ENCODE measurements around the gene MCL1. TPM values are rescaled to one million over a fixed set of nuclear protein-coding genes. Genes with fewer than 3 reads are reported as not detected.

Gene MCL1
- total RNA-seq, result 100 to 1,000 TPM; 211 to 215 TPM

- POLR2A ChIA-PET, result interaction anchor here (0.6 to 12.7 kb wide), 19 partner anchors 10 to 427 kb away, joined by 3 to 210 read pairs (median 5); partner anchors contain the start of genes ADAMTSL4, ENSA and GOLPH3L
Observed at GRCh38 chr1:150579110-150579944, at the start of gene MCL1. TSS of gene MCL1 (minus strand) at chr1:150579610. CDS start at chr1:150579530, 80 bp downstream.

GRCh38 chr1:150628766-150629114, 49.3 kb upstream of the MCL1 start:
- CTCF ChIA-PET, result interaction anchor here (1.2 to 2.0 kb wide), 4 partner anchors 49 to 137 kb away, joined by 3 to 9 read pairs (median 5); partner anchors contain the start of genes CTSS and MCL1
- POLR2A ChIA-PET, result interaction anchor here (0.5 to 5.4 kb wide), 13 partner anchors 9 to 265 kb away, joined by 3 to 53 read pairs (median 5); partner anchors contain the start of genes MCL1 and RPRD2

More at GRCh38 chr1:150579110-150579944, at the start of gene MCL1:
- CTCF ChIA-PET, result interaction anchor here (1.0 to 12.6 kb wide), 9 partner anchors 9 to 50 kb away, joined by 4 to 135 read pairs (median 5); partner anchors contain the start of gene ENSA

GRCh38 chr1:150627826-150628410, 48.5 kb upstream of the MCL1 start:
- ChIA-PET CTCF (interaction anchor here (0.6 to 2.2 kb wide), 3 partner anchors 67 to 268 kb away, joined by 3 to 8 read pairs (median 4); no protein-coding TSS in a partner anchor), POLR2A (interaction anchor here (0.6 to 5.4 kb wide), 5 partner anchors 46 to 264 kb away, joined by 3 to 53 read pairs (median 4); partner anchors contain the start of genes MCL1 and RPRD2)

DNA sequence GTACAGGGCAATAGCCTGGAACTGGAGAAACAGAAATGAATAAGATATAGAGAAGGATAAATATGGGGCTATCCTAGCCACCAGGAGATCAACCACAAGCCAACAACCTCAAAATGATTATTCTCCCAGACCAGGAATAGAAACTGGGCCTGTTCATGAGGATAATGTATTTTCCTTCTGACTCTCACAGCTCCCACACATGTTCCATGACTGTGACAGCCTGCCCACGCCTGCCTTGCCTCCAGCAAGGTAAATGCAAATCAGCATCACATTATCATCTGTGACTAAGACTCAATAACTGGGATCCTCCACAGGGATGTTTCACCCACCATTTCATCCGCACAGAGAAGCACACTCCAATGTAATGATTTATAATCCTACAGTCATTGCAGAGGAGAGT, 46.7 kb upstream of the MCL1 start:
- ChIA-PET POLR2A (interaction anchor here (5.4 kb wide), 1 partner anchor 48 kb away, joined by 53 read pairs; the partner anchor contains the start of gene MCL1), CTCF (interaction anchor here (2.2 kb wide), 1 partner anchor 65 kb away, joined by 8 read pairs; no protein-coding TSS in a partner anchor)

DNA sequence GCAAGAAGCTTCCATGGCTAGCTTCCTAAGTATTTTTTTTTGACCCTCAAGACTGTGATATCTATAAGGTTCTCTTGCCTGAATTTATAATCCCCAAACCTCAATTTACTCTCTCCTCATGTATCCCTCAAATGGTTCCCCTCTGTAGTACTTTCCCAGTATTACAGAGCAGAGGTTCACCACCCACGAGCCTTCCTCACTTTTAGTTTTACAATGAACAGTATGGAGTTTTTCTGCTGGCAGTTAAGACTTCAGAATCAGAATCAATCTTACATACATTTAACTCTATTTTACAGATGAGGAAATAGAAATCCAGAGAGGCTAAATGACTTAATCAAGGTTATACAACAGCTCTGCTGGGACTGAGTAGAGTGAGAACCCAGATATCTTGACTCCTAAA, 45.1 kb upstream of the MCL1 start:
- CTCF ChIA-PET, result interaction anchor here (1.7 kb wide), 1 partner anchor 63 kb away, joined by 4 read pairs; no protein-coding TSS in a partner anchor
- POLR2A ChIA-PET, result interaction anchor here (0.6 kb wide), 1 partner anchor 51 kb away, joined by 3 read pairs; no protein-coding TSS in a partner anchor

DNA sequence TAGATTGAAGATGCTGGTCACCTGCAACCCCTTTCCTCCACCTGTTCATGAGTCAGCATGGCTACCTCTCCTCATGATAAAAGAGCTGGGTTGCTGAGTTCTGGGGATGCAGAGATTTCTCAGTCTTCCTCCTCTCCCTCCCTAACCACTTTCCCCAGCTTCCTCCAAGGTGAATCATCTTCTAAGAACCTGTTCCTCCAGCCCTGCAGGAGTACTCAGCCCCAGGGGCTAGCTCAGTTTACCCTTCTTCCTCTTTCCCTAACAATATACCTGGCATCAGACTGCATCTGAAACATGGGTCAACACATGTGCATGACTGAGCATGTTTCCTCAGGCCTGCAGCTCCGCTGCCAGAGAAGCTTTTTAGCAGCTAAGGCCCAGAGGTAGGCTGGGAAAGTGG, 44.7 kb upstream of the MCL1 start:
- ChIA-PET CTCF (interaction anchor here (1.7 kb wide), 1 partner anchor 63 kb away, joined by 4 read pairs; no protein-coding TSS in a partner anchor), POLR2A (interaction anchor here (0.6 kb wide), 1 partner anchor 51 kb away, joined by 3 read pairs; no protein-coding TSS in a partner anchor)

DNA sequence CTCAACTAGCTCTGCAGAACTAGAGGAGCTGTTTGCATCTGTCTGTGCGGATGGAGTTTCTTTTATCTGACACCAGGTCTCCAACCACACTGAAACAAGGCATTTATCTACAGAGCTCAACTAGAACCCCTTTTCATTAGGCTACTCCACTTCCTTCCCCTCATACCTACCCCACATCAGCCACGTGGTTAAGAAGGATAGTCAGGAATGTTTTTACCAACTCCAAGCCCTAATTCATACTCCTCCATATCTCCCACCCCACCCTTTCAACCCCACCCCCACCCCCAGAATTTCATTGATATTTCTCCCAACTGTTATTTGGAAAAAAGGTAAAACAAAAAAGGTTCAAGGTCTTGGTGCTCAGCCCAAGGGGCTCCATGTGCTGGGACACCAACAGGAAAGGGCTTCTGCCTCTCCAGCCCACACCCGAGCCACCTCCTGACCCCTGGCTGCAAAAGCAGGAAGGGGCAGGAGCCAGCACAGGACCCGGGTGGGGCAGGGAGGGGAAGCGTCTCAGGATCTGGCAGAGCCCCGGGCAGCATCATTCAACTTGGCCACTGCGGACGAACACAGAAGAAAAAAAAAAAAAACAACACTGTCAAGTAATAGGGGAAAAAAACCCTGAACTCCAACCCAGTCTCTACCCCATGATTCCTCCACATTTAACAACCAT, 43.0 kb upstream of the MCL1 start:
- POLR2A ChIA-PET, result no interaction called here

GRCh38 chr1:150621497-150622302, 42.3 kb upstream of the MCL1 start:
- ChIA-PET POLR2A (no interaction called here), CTCF (interaction anchor here (0.6 to 6.0 kb wide), 6 partner anchors 10 to 326 kb away, joined by 3 to 57 read pairs (median 3); partner anchors contain the start of gene MCL1)

More for the DNA sequence above, 43.0 kb upstream of the MCL1 start:
- CTCF ChIA-PET, result interaction anchor here (0.6 to 6.0 kb wide), 4 partner anchors 43 to 325 kb away, joined by 3 to 57 read pairs (median 4); partner anchors contain the start of gene MCL1

DNA sequence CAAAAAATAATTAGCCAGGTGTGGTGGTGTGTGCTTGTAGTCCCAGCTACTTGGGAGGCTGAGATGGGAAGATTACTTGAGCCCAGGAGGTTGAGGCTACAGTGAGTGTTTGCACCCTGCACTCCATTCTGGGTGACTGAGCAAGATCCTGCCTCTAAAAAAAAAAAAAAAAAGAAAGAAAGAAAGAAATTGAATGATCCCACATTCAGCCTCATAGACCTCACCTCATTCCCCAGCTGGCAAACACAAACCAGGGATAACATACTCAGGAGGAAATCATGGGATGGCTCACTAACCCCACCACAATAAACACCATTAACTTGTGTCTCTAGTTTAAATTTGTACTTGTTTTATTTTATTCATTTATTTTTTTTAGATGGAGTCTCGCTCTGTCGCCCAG, 41.5 kb upstream of the MCL1 start:
- CTCF ChIA-PET, result interaction anchor here (0.8 to 6.0 kb wide), 5 partner anchors 9 to 59 kb away, joined by 3 to 57 read pairs (median 3); partner anchors contain the start of gene MCL1
- POLR2A ChIA-PET, result interaction anchor here (1.4 to 2.5 kb wide), 2 partner anchors 9 to 42 kb away, joined by 3 to 13 read pairs; partner anchors contain the start of genes ENSA and MCL1

GRCh38 chr1:150619576-150620509, 40.4 kb upstream of the MCL1 start:
- CTCF ChIA-PET, result interaction anchor here (0.7 to 6.0 kb wide), 5 partner anchors 7 to 138 kb away, joined by 3 to 57 read pairs (median 3); no protein-coding TSS in a partner anchor
- POLR2A ChIA-PET, result interaction anchor here (0.6 to 2.5 kb wide), 7 partner anchors 10 to 393 kb away, joined by 3 to 13 read pairs (median 5); partner anchors contain the start of genes ENSA and MCL1

GRCh38 chr1:150615346-150616201, 36.2 kb upstream of the MCL1 start:
- ChIA-PET POLR2A (interaction anchor here (0.7 to 1.4 kb wide), 4 partner anchors 10 to 48 kb away, joined by 4 to 9 read pairs (median 6); no protein-coding TSS in a partner anchor), CTCF (interaction anchor here (0.9 to 1.6 kb wide), 4 partner anchors 12 to 67 kb away, joined by 3 to 7 read pairs (median 4); partner anchors contain the start of genes ENSA and MCL1)

DNA sequence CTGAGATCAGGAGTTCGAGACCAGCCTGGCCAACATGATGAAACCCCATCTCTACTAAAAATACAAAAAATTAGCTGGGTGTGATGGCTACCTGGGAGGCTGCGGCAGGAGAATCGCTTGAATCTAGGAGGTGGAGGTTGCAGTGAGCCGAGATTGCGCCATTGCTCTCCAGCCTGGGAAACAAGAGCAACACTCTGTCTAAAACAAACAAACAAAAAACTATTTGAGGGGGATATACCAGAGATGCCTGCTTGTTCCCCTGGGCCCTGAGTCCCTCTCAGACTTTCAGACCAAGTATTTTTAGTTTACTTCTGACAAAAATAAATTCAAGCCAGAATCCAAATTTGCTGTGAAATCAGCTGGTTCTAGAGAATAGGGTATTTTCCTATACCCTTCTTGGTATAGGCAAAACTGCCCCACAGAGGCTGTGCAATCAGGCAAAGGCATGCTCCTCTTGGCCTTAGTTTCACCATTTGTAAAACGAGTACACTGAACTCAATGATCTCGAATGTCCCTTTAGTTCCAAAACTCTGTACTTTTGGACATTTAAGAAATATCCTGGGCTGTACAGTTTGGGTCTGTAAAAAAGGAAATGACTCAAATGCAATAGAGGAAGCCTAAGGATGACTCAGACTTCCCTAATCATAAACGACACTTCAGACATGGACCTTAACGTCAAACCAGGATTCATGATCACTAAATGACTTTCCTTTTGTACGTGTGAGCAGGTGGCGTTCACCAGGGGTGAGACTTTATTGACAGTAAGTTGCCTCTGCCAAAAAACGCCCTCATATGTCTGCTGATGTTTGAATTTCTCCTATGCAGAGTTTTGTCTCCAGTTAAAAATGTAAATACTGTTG, 33.9 kb upstream of the MCL1 start:
- ChIA-PET POLR2A (interaction anchor here (0.5 to 2.2 kb wide), 6 partner anchors 16 to 250 kb away, joined by 3 to 12 read pairs (median 6); partner anchors contain the start of genes ENSA, MCL1 and RPRD2), CTCF (interaction anchor here (1.0 to 3.9 kb wide), 6 partner anchors 8 to 65 kb away, joined by 3 to 23 read pairs (median 5); partner anchors contain the start of gene MCL1)

DNA sequence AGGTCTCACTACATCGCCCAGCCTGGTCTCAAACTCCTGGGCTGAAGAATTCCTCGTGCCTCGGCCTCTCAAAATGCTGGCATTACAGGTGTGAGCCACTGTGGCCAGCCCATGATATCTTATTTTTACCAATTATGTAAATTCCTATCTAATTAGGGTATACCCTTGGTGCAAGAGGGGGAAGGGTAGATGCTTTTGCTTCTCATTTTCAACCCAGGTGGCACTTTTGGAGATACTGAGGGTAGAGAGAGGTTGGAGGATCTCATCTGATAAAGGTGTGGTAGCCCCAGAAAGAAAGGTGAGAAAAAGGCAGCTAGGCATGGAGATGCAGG, 32.6 kb upstream of the MCL1 start:
- ChIA-PET CTCF (interaction anchor here (0.8 to 3.9 kb wide), 7 partner anchors 9 to 50 kb away, joined by 3 to 23 read pairs (median 4); partner anchors contain the start of gene ENSA), POLR2A (interaction anchor here (0.6 to 1.8 kb wide), 9 partner anchors 24 to 51 kb away, joined by 3 to 28 read pairs (median 4); partner anchors contain the start of gene MCL1)

DNA sequence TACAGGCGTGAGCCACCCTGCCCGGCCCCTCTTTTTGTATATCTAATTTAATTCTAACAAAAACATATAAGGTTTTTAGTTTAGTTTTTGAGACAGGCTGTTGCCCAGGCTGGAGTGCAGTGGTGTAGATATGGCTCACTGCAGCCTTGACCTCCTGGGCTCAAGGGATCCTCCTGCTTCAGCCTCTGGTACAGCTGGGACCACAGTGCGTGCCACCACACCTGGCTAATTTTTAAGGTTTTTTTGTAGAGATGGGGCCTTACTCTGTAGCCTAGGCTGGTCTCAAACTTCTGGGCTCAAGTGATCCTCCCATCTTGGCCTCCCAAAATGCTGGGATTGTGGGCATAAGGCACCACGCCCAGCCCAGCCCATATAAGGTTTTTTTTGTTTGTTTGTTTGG, 31.2 kb upstream of the MCL1 start:
- POLR2A ChIA-PET, result no interaction called here
- CTCF ChIA-PET, result interaction anchor here (2.0 kb wide), 1 partner anchor 32 kb away, joined by 5 read pairs; no protein-coding TSS in a partner anchor
